ENCODE measurements around the gene SIGLEC12. TPM values are rescaled to one million over a fixed set of nuclear protein-coding genes. Genes with fewer than 3 reads are reported as not detected.
A peak's percentile ranks its signal among the peaks of the same experiment; 100 is the strongest.

The SIGLEC12 gene
- total RNA-seq, 1 donor from 2014 or later = not detected

DNA sequence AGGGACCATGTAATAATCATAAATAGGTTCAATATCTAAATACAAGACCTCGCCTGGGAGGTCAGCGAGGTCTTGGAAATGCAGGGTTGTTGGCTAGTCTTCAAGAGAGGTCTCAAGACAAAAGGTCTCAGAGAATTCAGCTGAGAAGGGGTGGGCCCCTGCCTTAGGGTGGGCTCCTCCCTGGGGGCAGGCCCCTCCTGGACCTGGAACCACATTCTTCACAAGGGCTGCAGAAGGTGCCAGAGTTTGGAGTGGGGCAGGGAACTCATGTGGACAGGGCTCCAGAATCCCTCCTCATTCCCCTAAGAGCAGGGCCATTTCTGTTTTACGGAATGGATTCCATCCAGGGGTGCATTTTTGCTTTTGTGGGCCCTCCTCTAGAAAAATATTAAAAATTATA is 13.1 kb downstream of the SIGLEC12 start:
- no peak for DNase-seq (ENCODE audit: low spot score)
- Mint-ChIP-seq H3K27me3 (ENCODE audit: unreplicated experiment) (no peaks in the 10 kb centered on the region), H3K4me1 (ENCODE audit: unreplicated experiment) (no peaks in the 10 kb centered on the region), H3K36me3 (ENCODE audit: low read depth, unreplicated experiment) (peaks cover 3% of the 10 kb centered on the region), H3K4me3 (ENCODE audit: unreplicated experiment) (no peak overlapping the region), H3K27ac (ENCODE audit: unreplicated experiment) (no peak overlapping the region), H3K9me3 (ENCODE audit: unreplicated experiment) (peaks cover 12% of the 10 kb centered on the region)
- TF ChIP-seq, protein P1, sequence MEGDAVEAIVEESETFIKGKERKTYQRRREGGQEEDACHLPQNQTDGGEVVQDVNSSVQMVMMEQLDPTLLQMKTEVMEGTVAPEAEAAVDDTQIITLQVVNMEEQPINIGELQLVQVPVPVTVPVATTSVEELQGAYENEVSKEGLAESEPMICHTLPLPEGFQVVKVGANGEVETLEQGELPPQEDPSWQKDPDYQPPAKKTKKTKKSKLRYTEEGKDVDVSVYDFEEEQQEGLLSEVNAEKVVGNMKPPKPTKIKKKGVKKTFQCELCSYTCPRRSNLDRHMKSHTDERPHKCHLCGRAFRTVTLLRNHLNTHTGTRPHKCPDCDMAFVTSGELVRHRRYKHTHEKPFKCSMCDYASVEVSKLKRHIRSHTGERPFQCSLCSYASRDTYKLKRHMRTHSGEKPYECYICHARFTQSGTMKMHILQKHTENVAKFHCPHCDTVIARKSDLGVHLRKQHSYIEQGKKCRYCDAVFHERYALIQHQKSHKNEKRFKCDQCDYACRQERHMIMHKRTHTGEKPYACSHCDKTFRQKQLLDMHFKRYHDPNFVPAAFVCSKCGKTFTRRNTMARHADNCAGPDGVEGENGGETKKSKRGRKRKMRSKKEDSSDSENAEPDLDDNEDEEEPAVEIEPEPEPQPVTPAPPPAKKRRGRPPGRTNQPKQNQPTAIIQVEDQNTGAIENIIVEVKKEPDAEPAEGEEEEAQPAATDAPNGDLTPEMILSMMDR (IDR thresholded peaks at IDR 0.05; ENCODE audit: unreplicated experiment) = no peak

DNA sequence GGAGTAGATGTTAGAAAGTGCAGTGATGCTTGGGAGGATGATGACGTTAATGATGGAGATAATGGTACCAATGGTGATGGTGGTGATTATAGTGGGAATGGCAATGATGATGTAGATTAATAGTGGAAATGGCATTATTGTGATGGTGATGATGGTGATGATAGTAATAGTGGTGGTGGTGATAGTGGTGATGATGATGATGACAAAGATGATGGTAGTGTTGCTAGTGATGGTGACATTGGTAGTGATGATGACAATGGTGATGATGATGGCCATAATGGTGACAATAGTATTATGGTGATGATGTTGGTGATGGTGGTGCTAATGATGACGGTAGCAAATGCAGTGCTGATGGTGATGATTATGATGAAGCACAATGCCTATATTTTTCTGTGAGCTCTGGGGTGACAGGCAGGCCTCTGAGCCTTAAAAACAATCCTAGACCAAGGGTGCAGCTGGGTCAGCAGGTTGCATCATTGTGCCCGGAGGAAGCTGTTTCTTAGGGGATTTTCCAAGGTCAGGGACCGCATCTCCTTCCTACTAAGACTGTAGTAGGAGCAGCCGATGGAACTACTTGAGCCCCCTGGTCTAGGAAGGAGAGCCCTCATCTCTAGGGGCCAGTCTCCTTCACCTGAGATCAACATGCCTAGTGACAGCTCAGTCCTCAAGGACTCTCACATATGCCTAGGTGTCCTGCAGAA is 15.5 kb downstream of the SIGLEC12 start:
- TF ChIP-seq, protein P1 (IDR thresholded peaks at IDR 0.05; ENCODE audit: unreplicated experiment) = no peak
- no peaks in the 10 kb centered on the region for H3K27me3 Mint-ChIP-seq (ENCODE audit: unreplicated experiment)
- H3K4me3 Mint-ChIP-seq (ENCODE audit: unreplicated experiment) = no peak overlapping the region
- DNase-seq (ENCODE audit: low spot score) = no peak
- H3K4me1 Mint-ChIP-seq (ENCODE audit: unreplicated experiment) = no peaks in the 10 kb centered on the region
- H3K9me3 Mint-ChIP-seq (ENCODE audit: unreplicated experiment) = peaks cover 2% of the 10 kb centered on the region
- no peaks in the 10 kb centered on the region for H3K36me3 Mint-ChIP-seq (ENCODE audit: low read depth, unreplicated experiment)
- H3K27ac Mint-ChIP-seq (ENCODE audit: unreplicated experiment) = no peak overlapping the region

DNA sequence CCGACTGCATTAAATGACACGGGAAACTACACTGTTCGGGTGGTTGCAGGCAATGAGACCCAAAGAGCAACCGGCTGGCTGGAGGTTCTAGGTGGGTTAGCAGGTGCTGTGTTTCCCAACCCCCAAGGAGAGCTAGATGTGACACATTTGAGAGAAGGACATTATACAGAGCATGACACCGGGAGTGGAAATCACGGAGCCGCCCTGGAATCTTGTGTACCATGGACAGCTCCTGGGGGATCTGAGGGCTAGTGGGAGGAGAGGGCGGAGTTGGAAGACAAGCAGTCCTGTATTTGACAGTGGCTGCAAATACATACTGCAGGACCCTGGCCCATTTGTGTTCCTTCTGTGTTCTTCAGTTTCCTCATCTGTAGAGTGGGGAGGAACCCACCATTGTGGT is 21.0 kb downstream of the SIGLEC12 start:
- TF ChIP-seq, protein P1 (IDR thresholded peaks at IDR 0.05; ENCODE audit: unreplicated experiment) = no peak
- peak; percentile 72 for DNase-seq (ENCODE audit: low spot score)
- no peaks in the 10 kb centered on the region for H3K4me1 Mint-ChIP-seq (ENCODE audit: unreplicated experiment)
- no peaks in the 10 kb centered on the region for H3K9me3 Mint-ChIP-seq (ENCODE audit: unreplicated experiment)
- no peak overlapping the region for H3K27ac Mint-ChIP-seq (ENCODE audit: unreplicated experiment)
- no peak overlapping the region for H3K4me3 Mint-ChIP-seq (ENCODE audit: unreplicated experiment)
- H3K36me3 Mint-ChIP-seq (ENCODE audit: low read depth, unreplicated experiment) = peaks cover 9% of the 10 kb centered on the region
- H3K27me3 Mint-ChIP-seq (ENCODE audit: unreplicated experiment) = peaks cover 6% of the 10 kb centered on the region

- H3K27me3 Mint-ChIP-seq (ENCODE audit: unreplicated experiment) = peaks cover 6% of the 10 kb centered on the region
- no peak overlapping the region for H3K4me3 Mint-ChIP-seq (ENCODE audit: unreplicated experiment)
- DNase-seq (ENCODE audit: low spot score) = no peak
- peaks cover 9% of the 10 kb centered on the region for H3K36me3 Mint-ChIP-seq (ENCODE audit: low read depth, unreplicated experiment)
- H3K27ac Mint-ChIP-seq (ENCODE audit: unreplicated experiment) = no peak overlapping the region
- no peaks in the 10 kb centered on the region for H3K4me1 Mint-ChIP-seq (ENCODE audit: unreplicated experiment)
- no peaks in the 10 kb centered on the region for H3K9me3 Mint-ChIP-seq (ENCODE audit: unreplicated experiment)
- TF ChIP-seq, protein P1 (IDR thresholded peaks at IDR 0.05; ENCODE audit: unreplicated experiment) = no peak
Measured at GRCh38 chr19:51479531-51480331, 21.9 kb downstream of the SIGLEC12 start.
